ENCODE results near the gene NRARP. TPM values are rescaled to one million over a fixed set of nuclear protein-coding genes. Genes with fewer than 3 reads are reported as not detected.

The NRARP gene
- total RNA-seq, 2 experiments from 2014 or later: 0.71 to 0.75 TPM

DNA sequence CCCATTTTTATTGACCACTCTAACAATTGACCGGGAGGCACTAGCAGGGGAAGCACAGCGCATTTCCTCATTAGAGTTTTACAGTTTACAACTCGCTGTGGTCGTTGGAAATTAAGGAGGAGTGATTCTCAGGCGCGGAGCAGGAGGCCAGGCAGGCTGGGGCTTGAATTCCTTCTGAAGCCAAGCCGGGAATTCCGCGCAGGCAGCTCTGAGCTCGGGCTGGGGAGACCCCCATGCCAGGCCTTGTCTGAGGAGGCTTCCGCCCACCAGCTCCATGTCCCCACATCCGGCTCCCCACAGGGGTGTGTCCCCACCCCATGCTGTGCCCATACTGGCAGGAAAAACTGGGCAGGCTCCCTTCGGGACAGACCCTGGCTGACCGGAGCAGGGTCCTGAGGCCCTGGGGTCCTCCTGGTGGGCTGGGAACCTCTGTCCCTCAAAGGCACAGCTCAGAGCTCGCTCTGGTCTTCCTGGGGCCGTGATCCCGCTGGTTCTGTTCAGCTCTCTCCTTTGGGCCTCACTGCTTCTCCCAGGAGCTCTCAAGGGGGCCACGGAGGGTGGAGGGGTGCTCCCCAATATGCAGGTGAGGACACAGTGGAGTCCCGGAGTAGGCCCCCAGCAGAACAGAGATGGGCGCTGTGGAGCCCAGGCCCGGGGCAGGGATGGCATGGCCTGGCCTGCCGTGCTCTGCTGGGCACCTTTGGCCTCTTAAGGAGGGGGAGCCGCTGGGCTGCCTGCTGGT, 1.3 kb upstream of the NRARP start:
- no peak overlapping the region for H3K27ac Mint-ChIP-seq
- ChIA-PET CTCF (no interaction called here), POLR2A (no interaction called here)
- H3K9me3 Mint-ChIP-seq: no peaks in the 10 kb centered on the region
- peaks cover 22% of the 10 kb centered on the region for H3K27me3 Mint-ChIP-seq
- H3K4me1 Mint-ChIP-seq: peaks cover 19% of the 10 kb centered on the region
- H3K36me3 Mint-ChIP-seq (ENCODE audit: low read depth): no peaks in the 10 kb centered on the region
- peak overlapping the region; percentile 24 for H3K4me3 Mint-ChIP-seq
- DNase-seq: no peak

DNA sequence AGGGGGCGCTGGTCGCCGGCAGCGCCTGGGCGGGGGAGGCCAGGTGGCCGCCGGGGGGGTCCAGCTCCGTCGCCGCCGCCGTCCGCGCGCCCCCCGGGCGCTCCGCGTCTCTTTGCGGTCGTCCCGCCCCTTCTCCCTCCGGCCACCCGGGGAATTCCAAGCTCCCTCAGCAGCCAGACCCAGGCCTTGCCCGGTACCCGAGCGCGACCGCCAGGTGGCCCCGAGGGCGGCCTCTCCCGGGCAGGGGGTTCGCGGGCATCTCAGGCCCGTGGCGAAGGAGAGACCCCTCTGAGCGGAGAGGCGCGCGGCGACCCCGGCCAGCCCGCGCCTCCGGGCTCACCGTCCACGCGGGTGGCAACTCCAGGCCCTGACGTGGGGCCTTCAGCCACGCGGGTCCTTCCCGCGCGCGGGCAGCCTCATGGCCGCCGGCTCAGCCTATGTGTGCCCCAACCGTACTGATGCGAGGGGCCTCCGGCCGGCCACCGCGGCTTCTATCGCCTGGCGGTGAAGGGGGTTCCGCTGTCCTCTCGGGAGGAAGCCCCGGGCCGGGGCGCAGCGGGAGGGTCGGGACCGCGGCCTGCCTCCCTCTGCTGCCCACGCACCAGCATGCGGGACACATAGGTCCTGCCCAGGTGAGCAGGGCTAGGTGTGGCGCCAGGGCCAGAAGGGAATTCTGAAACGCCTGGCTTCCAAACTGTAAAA, 529 bp upstream of the NRARP start:
- no peaks in the 10 kb centered on the region for H3K9me3 Mint-ChIP-seq
- no peak for DNase-seq
- ChIA-PET CTCF (interaction anchor here (1.3 to 1.9 kb wide), 5 partner anchors 20 to 160 kb away, joined by 3 to 5 read pairs (median 4); partner anchors contain the start of genes EXD3, NOXA1 and TOR4A), POLR2A (interaction anchor here (0.9 to 1.9 kb wide), 5 partner anchors 10 to 160 kb away, joined by 3 to 10 read pairs (median 5); partner anchors contain the start of genes EXD3, NOXA1 and TUBB4B)
- H3K4me1 Mint-ChIP-seq: peaks cover 19% of the 10 kb centered on the region
- no peak overlapping the region for H3K4me3 Mint-ChIP-seq
- H3K27me3 Mint-ChIP-seq: peaks cover 27% of the 10 kb centered on the region
- no peaks in the 10 kb centered on the region for H3K36me3 Mint-ChIP-seq (ENCODE audit: low read depth)
- no peak overlapping the region for H3K27ac Mint-ChIP-seq

GRCh38 chr9:137301081-137301947, 757 bp downstream of the NRARP start:
- Mint-ChIP-seq H3K4me1 (peaks cover 22% of the 10 kb centered on the region), H3K9me3 (no peaks in the 10 kb centered on the region), H3K36me3 (ENCODE audit: low read depth) (no peaks in the 10 kb centered on the region), H3K4me3 (peak overlapping the region; percentile 61), H3K27me3 (peaks cover 39% of the 10 kb centered on the region), H3K27ac (no peak overlapping the region)
- ChIA-PET POLR2A (interaction anchor here (1.0 to 1.9 kb wide), 5 partner anchors 12 to 161 kb away, joined by 3 to 10 read pairs (median 5); partner anchors contain the start of genes EXD3, NOXA1, NSMF and TUBB4B), CTCF (interaction anchor here (0.6 to 1.9 kb wide), 9 partner anchors 8 to 169 kb away, joined by 3 to 5 read pairs (median 4); partner anchors contain the start of genes EXD3, NOXA1 and TOR4A)
- DNase-seq: no peak

DNA sequence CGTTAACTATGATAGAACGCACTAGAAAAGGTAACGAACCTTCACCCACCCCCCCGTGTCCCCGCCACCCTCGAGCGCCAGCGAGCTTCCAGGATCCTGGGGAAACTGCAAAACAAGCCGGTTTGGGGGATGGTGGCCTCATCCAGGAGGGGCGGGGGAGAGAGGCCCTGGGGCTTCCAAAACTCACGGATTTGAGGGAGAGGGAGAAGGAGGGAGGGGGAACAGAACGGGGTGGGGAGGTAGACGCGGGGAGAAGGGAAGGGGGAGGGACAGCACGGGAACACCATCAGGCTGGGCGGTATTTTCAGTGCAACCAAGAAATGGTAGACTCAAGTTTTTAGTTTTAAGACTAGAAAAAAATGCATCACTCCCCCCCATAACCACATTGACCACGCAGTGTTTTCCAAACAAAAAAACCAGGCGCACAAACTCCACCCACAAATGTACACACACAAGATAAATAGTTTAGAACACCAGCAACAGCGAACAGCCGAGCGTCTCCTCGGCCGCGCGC, 1.4 kb downstream of the NRARP start:
- DNase-seq: no peak
- CTCF ChIA-PET: no interaction called here
- Mint-ChIP-seq H3K4me3 (peak overlapping the region; percentile 61), H3K4me1 (peaks cover 18% of the 10 kb centered on the region), H3K27ac (no peak overlapping the region), H3K9me3 (no peaks in the 10 kb centered on the region), H3K27me3 (peaks cover 40% of the 10 kb centered on the region), H3K36me3 (ENCODE audit: low read depth) (no peaks in the 10 kb centered on the region)
- POLR2A ChIA-PET: no interaction called here

DNA sequence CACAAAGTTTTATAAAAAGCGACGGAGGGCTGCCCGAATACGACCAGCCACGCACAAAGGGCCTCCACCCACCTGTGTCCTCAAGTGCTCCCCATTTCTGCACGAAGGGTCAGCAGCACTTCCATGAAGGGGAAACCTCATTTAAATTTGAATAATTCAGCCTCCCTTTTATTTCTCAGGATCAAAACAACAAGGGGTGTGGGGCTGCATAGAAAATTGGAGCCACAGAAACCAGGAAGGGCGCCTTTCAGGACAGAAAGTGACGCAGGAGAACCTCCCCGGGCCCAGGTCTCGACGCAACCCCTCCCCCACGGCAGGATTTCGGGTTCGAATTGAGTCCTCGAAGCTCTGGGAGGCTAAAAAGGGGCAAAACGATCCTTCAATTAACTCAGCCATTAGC, 2.1 kb downstream of the NRARP start:
- Mint-ChIP-seq H3K36me3 (ENCODE audit: low read depth) (no peaks in the 10 kb centered on the region), H3K27me3 (peaks cover 40% of the 10 kb centered on the region), H3K27ac (no peak overlapping the region), H3K9me3 (no peaks in the 10 kb centered on the region), H3K4me3 (no peak overlapping the region), H3K4me1 (peaks cover 14% of the 10 kb centered on the region)
- ChIA-PET CTCF (interaction anchor here (0.7 kb wide), 1 partner anchor 146 kb away, joined by 3 read pairs; no protein-coding TSS in a partner anchor), POLR2A (no interaction called here)
- DNase-seq: no peak

- Mint-ChIP-seq H3K27me3 (peaks cover 44% of the 10 kb centered on the region), H3K4me1 (peaks cover 16% of the 10 kb centered on the region), H3K9me3 (no peaks in the 10 kb centered on the region), H3K27ac (no peak overlapping the region), H3K4me3 (no peak overlapping the region), H3K36me3 (ENCODE audit: low read depth) (no peaks in the 10 kb centered on the region)
- DNase-seq: no peak
- ChIA-PET CTCF (interaction anchor here (0.7 kb wide), 1 partner anchor 147 kb away, joined by 3 read pairs; no protein-coding TSS in a partner anchor), POLR2A (no interaction called here)
These were observed 2.9 kb downstream of the NRARP start for GRCh38 chr9:137299203-137299565.

GRCh38 chr9:137298401-137299202, 3.5 kb downstream of the NRARP start:
- Mint-ChIP-seq H3K27ac (no peak overlapping the region), H3K36me3 (ENCODE audit: low read depth) (no peaks in the 10 kb centered on the region), H3K27me3 (peaks cover 49% of the 10 kb centered on the region), H3K4me3 (no peak overlapping the region), H3K9me3 (no peaks in the 10 kb centered on the region), H3K4me1 (peaks cover 16% of the 10 kb centered on the region)
- DNase-seq: no peak
- POLR2A ChIA-PET: no interaction called here
- CTCF ChIA-PET: no interaction called here

DNA sequence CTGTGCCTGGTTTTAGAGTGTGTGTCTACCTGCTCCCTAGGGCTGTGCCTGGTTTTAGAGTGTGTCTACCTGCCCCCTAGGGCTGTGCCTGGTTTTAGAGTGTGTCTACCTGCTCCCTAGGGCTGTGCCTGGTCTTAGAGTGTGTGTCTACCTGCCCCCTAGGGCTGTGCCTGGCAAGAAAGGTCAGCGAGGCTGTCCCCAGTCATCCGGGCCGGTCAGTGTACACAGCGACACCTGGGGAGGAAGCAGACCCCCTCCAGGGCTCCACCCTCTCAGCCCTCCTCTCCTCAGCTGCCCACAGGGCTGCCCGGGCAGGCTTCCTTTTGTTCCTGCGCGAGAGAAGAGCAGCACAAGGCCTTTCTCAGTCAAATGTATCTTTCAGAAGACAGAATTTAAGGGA, 4.1 kb downstream of the NRARP start:
- peaks cover 51% of the 10 kb centered on the region for H3K27me3 Mint-ChIP-seq
- H3K27ac Mint-ChIP-seq: no peak overlapping the region
- H3K4me1 Mint-ChIP-seq: peaks cover 16% of the 10 kb centered on the region
- no peaks in the 10 kb centered on the region for H3K36me3 Mint-ChIP-seq (ENCODE audit: low read depth)
- ChIA-PET CTCF (no interaction called here), POLR2A (no interaction called here)
- no peak for DNase-seq
- H3K4me3 Mint-ChIP-seq: no peak overlapping the region
- no peaks in the 10 kb centered on the region for H3K9me3 Mint-ChIP-seq

DNA sequence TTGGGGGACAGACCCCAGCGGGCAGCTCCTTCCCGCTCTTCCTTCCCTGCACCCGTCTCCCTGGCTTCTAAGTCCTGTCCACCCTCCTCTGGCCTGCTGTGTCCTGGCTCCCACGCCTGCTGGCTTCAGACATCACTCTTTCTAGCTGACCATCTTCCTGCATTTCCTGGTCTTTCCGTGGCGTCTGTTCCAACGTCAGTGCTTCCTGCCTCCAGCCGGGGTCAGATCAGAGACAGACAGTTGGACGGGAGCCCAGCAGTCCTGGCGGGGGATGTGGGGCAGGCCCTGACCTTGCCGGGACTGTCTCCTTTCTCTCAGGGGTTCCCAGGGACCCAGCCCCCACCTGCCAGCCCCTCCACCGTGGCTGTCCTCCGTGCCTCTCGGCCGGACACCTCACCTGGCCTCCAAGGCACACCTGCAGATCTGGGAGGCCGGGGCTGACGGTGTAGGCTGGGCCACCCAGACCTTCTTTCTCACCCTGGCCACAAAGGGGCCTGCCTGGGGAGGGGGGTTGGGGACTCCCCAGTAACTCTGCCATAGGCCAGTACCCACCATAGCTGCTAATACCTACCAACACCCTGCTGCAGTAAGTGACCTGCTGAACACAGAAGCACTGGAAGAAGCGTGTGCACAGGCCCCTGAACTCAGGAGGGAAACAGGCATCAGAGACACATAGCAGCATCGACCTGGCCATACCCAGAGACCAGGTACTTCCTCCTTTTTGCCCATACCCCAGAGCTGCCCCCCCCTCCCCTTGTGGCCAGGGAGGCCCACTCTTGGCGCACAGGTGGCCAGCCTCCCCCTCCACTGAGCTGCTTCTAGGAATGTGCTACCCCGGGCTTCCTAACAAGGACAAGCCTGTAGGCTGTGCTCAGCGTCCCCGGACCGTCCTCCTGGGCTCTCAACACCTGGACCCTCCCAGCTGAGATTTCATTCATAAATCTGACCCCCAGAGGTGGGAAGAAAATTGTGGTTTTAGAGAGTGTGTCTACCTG, 5.1 kb downstream of the NRARP start:
- no peaks in the 10 kb centered on the region for H3K36me3 Mint-ChIP-seq (ENCODE audit: low read depth)
- H3K4me1 Mint-ChIP-seq: peaks cover 16% of the 10 kb centered on the region
- no peak for DNase-seq
- no peak overlapping the region for H3K27ac Mint-ChIP-seq
- H3K27me3 Mint-ChIP-seq: peaks cover 51% of the 10 kb centered on the region
- ChIA-PET POLR2A (interaction anchor here (0.7 kb wide), 1 partner anchor 19 kb away, joined by 3 read pairs; the partner anchor contains the start of gene TOR4A), CTCF (no interaction called here)
- peak overlapping the region; percentile 58 for H3K4me3 Mint-ChIP-seq
- H3K9me3 Mint-ChIP-seq: no peaks in the 10 kb centered on the region

DNA sequence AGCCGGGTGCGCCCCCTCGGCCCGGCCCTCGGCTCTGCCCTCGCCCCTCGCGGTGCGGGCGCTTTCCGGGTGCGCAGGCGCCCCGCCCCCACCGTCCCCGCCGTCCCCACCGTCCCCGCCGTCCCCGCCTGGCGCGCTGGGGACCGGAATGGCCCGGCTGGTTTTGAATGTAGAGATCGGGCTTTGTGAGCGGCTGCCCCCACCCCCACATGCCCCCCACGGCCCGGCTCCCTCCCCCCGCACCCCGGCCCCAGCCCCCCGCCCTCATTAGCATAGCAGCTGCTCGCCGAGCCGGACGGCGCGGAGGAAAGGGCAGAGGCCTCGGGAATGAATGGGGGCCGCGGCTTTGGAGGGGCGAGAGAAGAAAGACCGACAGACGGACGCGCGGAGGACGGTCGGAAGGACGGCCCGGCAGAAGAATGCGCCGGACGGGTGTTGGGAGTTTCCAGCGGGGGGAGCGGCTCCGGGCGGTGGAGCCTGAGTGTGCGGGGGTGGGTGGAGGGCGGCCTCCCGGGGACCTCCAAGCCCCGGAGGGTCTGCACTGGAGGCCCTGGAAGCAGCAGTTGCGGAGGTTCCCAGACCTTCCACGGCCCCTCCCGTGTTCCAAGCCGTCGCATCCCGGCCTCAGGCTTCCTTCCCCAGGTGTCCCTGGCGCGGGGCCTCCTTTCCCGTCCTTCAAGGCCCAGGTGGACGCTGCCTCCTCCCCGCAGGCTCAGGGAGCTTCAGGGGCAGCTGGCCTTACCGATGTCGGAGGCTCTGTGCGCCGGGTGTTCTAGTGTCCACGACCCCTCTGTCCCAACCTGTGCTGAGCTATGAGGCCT, 6.0 kb downstream of the NRARP start:
- POLR2A ChIA-PET: no interaction called here
- H3K4me3 Mint-ChIP-seq: peak overlapping the region; percentile 58
- H3K27me3 Mint-ChIP-seq: peaks cover 48% of the 10 kb centered on the region
- no peak for DNase-seq
- H3K4me1 Mint-ChIP-seq: peaks cover 13% of the 10 kb centered on the region
- no peaks in the 10 kb centered on the region for H3K36me3 Mint-ChIP-seq (ENCODE audit: low read depth)
- no peak overlapping the region for H3K27ac Mint-ChIP-seq
- no peaks in the 10 kb centered on the region for H3K9me3 Mint-ChIP-seq
- CTCF ChIA-PET: no interaction called here

All from activated CD4-positive, alpha-beta memory T cell treated with anti-CD3 and anti-CD28 coated beads, Interleukin-2, amount 10 ng/mL, durations not matched to agents 7 days and 5 days (primary cell).